PFSK-1 (cell line): ENCODE data around the gene HIRA.

Experiments used
- FOXP2 ChIP-seq: optimal IDR thresholded peaks from 2 replicates; pipeline ENCODE3; 2011; ENCODE audit warnings: borderline replicate concordance, control low read depth, inconsistent platforms; ENCODE audit not compliant: insufficient read depth; ENCODE audit errors: extremely low read length, extremely low read depth
- POLR2AphosphoS5 ChIP-seq: IDR thresholded peaks from 2 replicates; pipeline ENCODE4 v1.6.1; 2012; ENCODE audit warnings: low read depth, mild to moderate bottlenecking, control low read depth, low read length, moderate library complexity
- SIN3A ChIP-seq: IDR thresholded peaks from 2 replicates; pipeline ENCODE4 v1.6.1; 2012; ENCODE audit warnings: mild to moderate bottlenecking, low read length, moderate library complexity, borderline replicate concordance; ENCODE audit not compliant: insufficient read depth
- TAF1 ChIP-seq: IDR thresholded peaks from 2 replicates; pipeline ENCODE4 v1.6.1; 2012; ENCODE audit warnings: low read length, control low read depth, borderline replicate concordance; ENCODE audit not compliant: insufficient read depth
- TF ChIP-seq, protein P1 (sequence below), 2 experiments: IDR thresholded peaks; 2 replicates each; pipeline versions ENCODE4 v1.6.1 to v1.8.0; 2011 to 2012; ENCODE audit warnings: low read depth in 2 of 2, low read length in 2 of 2, control low read depth in 1 of 2, inconsistent platforms in 1 of 2, mild to moderate bottlenecking in 1 of 2, moderate library complexity in 1 of 2; ENCODE audit not compliant: insufficient read depth in 1 of 2

DNA sequence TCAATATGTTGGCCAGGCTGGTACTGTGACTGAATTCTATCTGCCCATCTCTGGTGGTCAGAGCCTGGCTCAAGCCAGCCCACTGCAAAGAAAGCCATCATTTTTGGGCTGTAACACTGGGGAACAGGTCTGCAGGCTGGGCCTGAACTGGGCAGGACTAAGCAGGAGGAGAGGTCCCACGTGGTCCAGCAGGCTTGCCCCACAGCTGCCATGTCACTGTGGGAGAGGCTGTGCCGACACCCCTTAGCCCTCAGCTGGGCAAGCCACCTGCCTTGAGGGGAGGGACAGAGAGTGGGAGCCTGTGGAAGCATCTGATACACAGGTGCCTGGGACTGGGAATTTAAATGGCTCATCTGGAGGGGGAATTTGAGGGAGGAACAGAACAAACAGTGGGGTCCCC is 73.3 kb downstream of the HIRA start:
- TF ChIP-seq SIN3A, result no peak
- TF ChIP-seq TAF1, result no peak
- TF ChIP-seq, protein P1, sequence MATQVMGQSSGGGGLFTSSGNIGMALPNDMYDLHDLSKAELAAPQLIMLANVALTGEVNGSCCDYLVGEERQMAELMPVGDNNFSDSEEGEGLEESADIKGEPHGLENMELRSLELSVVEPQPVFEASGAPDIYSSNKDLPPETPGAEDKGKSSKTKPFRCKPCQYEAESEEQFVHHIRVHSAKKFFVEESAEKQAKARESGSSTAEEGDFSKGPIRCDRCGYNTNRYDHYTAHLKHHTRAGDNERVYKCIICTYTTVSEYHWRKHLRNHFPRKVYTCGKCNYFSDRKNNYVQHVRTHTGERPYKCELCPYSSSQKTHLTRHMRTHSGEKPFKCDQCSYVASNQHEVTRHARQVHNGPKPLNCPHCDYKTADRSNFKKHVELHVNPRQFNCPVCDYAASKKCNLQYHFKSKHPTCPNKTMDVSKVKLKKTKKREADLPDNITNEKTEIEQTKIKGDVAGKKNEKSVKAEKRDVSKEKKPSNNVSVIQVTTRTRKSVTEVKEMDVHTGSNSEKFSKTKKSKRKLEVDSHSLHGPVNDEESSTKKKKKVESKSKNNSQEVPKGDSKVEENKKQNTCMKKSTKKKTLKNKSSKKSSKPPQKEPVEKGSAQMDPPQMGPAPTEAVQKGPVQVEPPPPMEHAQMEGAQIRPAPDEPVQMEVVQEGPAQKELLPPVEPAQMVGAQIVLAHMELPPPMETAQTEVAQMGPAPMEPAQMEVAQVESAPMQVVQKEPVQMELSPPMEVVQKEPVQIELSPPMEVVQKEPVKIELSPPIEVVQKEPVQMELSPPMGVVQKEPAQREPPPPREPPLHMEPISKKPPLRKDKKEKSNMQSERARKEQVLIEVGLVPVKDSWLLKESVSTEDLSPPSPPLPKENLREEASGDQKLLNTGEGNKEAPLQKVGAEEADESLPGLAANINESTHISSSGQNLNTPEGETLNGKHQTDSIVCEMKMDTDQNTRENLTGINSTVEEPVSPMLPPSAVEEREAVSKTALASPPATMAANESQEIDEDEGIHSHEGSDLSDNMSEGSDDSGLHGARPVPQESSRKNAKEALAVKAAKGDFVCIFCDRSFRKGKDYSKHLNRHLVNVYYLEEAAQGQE (IDR thresholded peaks at IDR 0.05; ENCODE audit: insufficient read depth in 1 of 2, low read depth in 2 of 2, low read length in 2 of 2), result no peak
- TF ChIP-seq POLR2AphosphoS5, result no peak
- TF ChIP-seq FOXP2, result no peak
